ENCODE measurements around the gene AHCYL2. TPM values are rescaled to one million over a fixed set of nuclear protein-coding genes. Genes with fewer than 3 reads are reported as not detected.
"Not testable (repeated sequence)": the region's sequence is repeated elsewhere in the genome, so short reads cannot be mapped to it uniquely, and the experiment has no call there.

AHCYL2 gene
- total RNA-seq, 1 donor from 2014 or later = 6.0 TPM

- intact Hi-C loops (cut with micrococcal nuclease) = no loop called here
- Histone ChIP-seq H3K9me3 (replicated peaks) (no peaks in the 10 kb centered on the region), H3K27me3 (ENCODE audit: low read depth) (no peaks in the 10 kb centered on the region), H3K27ac (replicated peaks) (no peak overlapping the region), H3K4me3 (no peak overlapping the region), H3K4me1 (peaks cover 21% of the 10 kb centered on the region), H3K36me3 (peaks cover under 1% of the 10 kb centered on the region)
- TF ChIP-seq, protein P1, sequence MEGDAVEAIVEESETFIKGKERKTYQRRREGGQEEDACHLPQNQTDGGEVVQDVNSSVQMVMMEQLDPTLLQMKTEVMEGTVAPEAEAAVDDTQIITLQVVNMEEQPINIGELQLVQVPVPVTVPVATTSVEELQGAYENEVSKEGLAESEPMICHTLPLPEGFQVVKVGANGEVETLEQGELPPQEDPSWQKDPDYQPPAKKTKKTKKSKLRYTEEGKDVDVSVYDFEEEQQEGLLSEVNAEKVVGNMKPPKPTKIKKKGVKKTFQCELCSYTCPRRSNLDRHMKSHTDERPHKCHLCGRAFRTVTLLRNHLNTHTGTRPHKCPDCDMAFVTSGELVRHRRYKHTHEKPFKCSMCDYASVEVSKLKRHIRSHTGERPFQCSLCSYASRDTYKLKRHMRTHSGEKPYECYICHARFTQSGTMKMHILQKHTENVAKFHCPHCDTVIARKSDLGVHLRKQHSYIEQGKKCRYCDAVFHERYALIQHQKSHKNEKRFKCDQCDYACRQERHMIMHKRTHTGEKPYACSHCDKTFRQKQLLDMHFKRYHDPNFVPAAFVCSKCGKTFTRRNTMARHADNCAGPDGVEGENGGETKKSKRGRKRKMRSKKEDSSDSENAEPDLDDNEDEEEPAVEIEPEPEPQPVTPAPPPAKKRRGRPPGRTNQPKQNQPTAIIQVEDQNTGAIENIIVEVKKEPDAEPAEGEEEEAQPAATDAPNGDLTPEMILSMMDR (IDR thresholded peaks at IDR 0.05; ENCODE audit: borderline replicate concordance) = no peak
- DNase-seq = no peak
Observed at GRCh38 chr7:129468087-129468486, 243.3 kb downstream of the AHCYL2 start.

DNA sequence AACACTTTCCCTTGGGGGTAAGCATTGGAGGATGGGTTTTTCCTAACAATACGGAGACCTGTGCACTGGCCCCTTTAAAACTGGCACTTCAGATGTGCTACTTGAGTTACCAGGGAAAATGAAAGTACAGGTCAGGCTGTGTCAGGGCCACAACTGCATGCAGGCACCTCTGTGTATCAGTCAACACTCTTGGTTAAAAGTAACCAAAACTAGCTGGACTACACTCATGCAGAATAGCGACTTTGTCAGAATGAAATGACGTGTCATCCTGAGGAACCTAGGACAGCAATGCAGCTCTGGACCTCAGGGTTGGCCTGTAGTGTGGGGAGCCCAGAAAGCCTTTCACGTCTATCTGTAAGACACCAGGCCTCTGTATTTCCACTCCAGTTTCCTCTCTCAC lies 243.7 kb downstream of the AHCYL2 start:
- DNase-seq = no peak
- TF ChIP-seq, protein P1 (IDR thresholded peaks at IDR 0.05; ENCODE audit: borderline replicate concordance) = no peak
- Histone ChIP-seq H3K27me3 (ENCODE audit: low read depth) (no peaks in the 10 kb centered on the region), H3K4me1 (peaks cover 21% of the 10 kb centered on the region), H3K4me3 (no peak overlapping the region), H3K36me3 (peaks cover 4% of the 10 kb centered on the region), H3K9me3 (replicated peaks) (no peaks in the 10 kb centered on the region), H3K27ac (replicated peaks) (no peak overlapping the region)
- intact Hi-C loops (cut with micrococcal nuclease) = no loop called here

GRCh38 chr7:129469930-129470329 lies 245.1 kb downstream of the AHCYL2 start:
- H3K27me3 ChIP-seq (ENCODE audit: low read depth) = no peaks in the 10 kb centered on the region
- no peak for DNase-seq
- peaks cover 11% of the 10 kb centered on the region for H3K4me1 ChIP-seq
- intact Hi-C loops (cut with micrococcal nuclease) = loop anchor here (5.0 to 10.0 kb wide), 2 partner anchors 103 to 255 kb away; no protein-coding TSS in a partner anchor
- H3K4me3 ChIP-seq = no peak overlapping the region
- TF ChIP-seq, protein P1 (IDR thresholded peaks at IDR 0.05; ENCODE audit: borderline replicate concordance) = no peak
- H3K9me3 ChIP-seq (replicated peaks) = no peaks in the 10 kb centered on the region
- no peak overlapping the region for H3K27ac ChIP-seq (replicated peaks)
- H3K36me3 ChIP-seq = peaks cover 4% of the 10 kb centered on the region

GRCh38 chr7:129470411-129470810 lies 245.6 kb downstream of the AHCYL2 start:
- H3K27ac ChIP-seq (replicated peaks) = no peak overlapping the region
- no peaks in the 10 kb centered on the region for H3K27me3 ChIP-seq (ENCODE audit: low read depth)
- TF ChIP-seq, protein P1 (IDR thresholded peaks at IDR 0.05; ENCODE audit: borderline replicate concordance) = no peak
- no peak for DNase-seq
- no peaks in the 10 kb centered on the region for H3K9me3 ChIP-seq (replicated peaks)
- intact Hi-C loops (cut with micrococcal nuclease) = loop anchor here (5.0 to 10.0 kb wide), 2 partner anchors 103 to 256 kb away; no protein-coding TSS in a partner anchor
- H3K4me1 ChIP-seq = peaks cover 11% of the 10 kb centered on the region
- peaks cover 4% of the 10 kb centered on the region for H3K36me3 ChIP-seq
- no peak overlapping the region for H3K4me3 ChIP-seq

DNA sequence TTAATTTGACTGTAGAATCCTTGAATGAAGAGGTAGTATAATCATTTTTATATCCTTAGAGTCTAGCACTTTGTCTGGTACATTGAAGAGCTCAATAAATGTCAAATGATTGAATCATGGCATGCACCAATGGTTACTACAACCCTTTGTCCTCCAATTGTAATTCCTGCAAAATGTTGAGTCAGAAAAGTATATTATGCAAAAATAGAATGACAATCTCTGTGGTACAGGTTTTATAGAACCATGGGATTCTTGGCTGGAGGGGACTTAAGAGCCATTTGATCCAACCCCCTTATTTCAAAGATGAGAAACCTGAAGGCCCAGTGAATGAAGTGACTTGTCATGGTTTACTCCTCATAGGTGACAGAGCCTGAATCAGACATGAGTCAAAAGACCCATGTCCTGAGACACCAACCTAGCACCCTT lies 246.6 kb downstream of the AHCYL2 start:
- H3K27me3 ChIP-seq (ENCODE audit: low read depth) = no peaks in the 10 kb centered on the region
- H3K36me3 ChIP-seq = peaks cover 4% of the 10 kb centered on the region
- H3K4me1 ChIP-seq = peaks cover 10% of the 10 kb centered on the region
- H3K9me3 ChIP-seq (replicated peaks) = no peaks in the 10 kb centered on the region
- H3K27ac ChIP-seq (replicated peaks) = no peak overlapping the region
- H3K4me3 ChIP-seq = no peak overlapping the region
- no peak for DNase-seq
- intact Hi-C loops (cut with micrococcal nuclease) = loop anchor here (5.0 to 10.0 kb wide), 2 partner anchors 104 to 257 kb away; no protein-coding TSS in a partner anchor
- TF ChIP-seq, protein P1 (IDR thresholded peaks at IDR 0.05; ENCODE audit: borderline replicate concordance) = no peak

DNA sequence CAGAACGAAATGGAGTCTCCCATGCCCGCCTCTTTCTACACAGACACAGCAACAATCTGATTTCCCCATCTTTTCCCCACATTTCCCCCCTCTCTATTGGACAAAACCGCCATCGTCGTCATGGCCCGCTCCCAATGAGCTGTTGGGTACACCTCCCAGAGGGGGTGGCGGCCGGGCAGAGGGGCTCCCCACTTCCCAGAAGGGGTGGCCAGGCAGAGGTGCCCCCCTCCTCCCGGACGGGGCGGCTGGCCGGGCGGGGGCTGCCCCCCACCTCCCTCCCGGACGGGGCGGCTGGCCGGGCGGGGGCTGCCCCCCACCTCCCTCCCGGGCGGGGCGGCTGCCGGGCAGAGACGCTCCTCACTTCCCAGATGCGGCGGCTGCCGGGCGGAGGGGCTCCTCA lies 251.1 kb downstream of the AHCYL2 start:
- DNase-seq; H3K27me3 ChIP-seq (ENCODE audit: low read depth): not testable (repeated sequence)

GRCh38 chr7:129476398-129476797 lies 251.6 kb downstream of the AHCYL2 start:
- not testable (repeated sequence) for H3K4me3 ChIP-seq; H3K27me3 ChIP-seq (ENCODE audit: low read depth); H3K9me3 ChIP-seq (replicated peaks); H3K4me1 ChIP-seq; H3K27ac ChIP-seq (replicated peaks); DNase-seq
- intact Hi-C loops (cut with micrococcal nuclease) = loop anchor here (10.0 kb wide), 1 partner anchor 262 kb away; no protein-coding TSS in a partner anchor
- peaks cover 15% of the 10 kb centered on the region for H3K36me3 ChIP-seq

More for the DNA sequence above, 251.1 kb downstream of the AHCYL2 start:
- not testable (repeated sequence) for H3K9me3 ChIP-seq (replicated peaks); H3K36me3 ChIP-seq; H3K27ac ChIP-seq (replicated peaks); H3K4me1 ChIP-seq; H3K4me3 ChIP-seq
- intact Hi-C loops (cut with micrococcal nuclease) = loop anchor here (10.0 kb wide), 1 partner anchor 261 kb away; no protein-coding TSS in a partner anchor
